Stimulated activated naive B cell treated with anti-CD40 and anti-IgM and Interleukin-4, amounts not matched to agents 10 μg/mL and 1 μg/mL and 100 μg/mL, for 72 hours (primary cell): Measurements from ENCODE around the gene BANP.

Experiments used
- ATAC-seq, 2 donors: fragments of 150-1000 bp; cut with Tn5 transposase; replicated peaks; 2 replicates each; pipeline ENCODE4 v1.10.0; 2021; ENCODE audit warnings: moderate library complexity in 1 of 2
- DNase-seq: peaks from one replicate; pipeline ENCODE4 v3.0.0; 2021
- H3K27ac Mint-ChIP-seq: one replicate; pipeline ENCODE4 v1.8.0; 2022; ENCODE audit warnings: mild to moderate bottlenecking, mixed read lengths
- H3K27me3 Mint-ChIP-seq, 2 donors: one replicate each; pipeline ENCODE4 v1.8.0; 2022; ENCODE audit warnings: mixed read lengths in 2 of 2
- H3K36me3 Mint-ChIP-seq, 2 donors: one replicate each; pipeline ENCODE4 v1.8.0; 2022; ENCODE audit warnings: mixed read lengths in 2 of 2, mild to moderate bottlenecking in 1 of 2
- H3K4me1 Mint-ChIP-seq, 2 donors: one replicate each; pipeline ENCODE4 v1.8.0; 2022; ENCODE audit warnings: mixed read lengths in 2 of 2, mild to moderate bottlenecking in 1 of 2
- H3K4me3 Mint-ChIP-seq, 2 donors: one replicate each; pipeline ENCODE4 v1.8.0; 2022; ENCODE audit warnings: mild to moderate bottlenecking in 2 of 2, mixed read lengths in 2 of 2, moderate library complexity in 1 of 2
- H3K9me3 Mint-ChIP-seq, 2 donors: one replicate each; pipeline ENCODE4 v1.8.0; 2022; ENCODE audit warnings: mixed read lengths in 2 of 2, mild to moderate bottlenecking in 1 of 2

Gene BANP

DNA sequence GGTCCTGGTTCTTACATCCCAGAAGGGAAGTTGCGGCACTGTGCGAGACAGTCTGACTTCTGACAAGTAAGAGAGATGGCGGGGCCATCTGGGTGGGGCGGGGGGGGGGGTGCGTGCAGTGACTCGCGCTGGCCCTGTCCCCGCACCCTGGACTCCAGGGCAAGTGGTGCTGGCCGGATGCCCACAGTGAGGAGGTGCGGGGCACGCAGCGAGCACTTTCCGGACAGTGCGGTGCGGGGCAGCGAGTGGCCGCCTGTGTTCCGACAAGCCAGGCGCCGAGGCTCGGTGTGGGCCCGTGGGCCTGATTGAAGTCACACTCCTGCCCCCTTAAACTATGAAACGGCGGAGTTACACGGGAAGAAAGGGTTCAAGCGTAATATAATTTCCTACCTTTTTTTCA lies 106.4 kb downstream of the BANP start:
- no peak for DNase-seq
- peaks cover 7 to 11% of the 10 kb centered on the region in 2 donors for H3K36me3 Mint-ChIP-seq
- H3K27ac Mint-ChIP-seq, result no peak overlapping the region
- no peaks in the 10 kb centered on the region for H3K27me3 Mint-ChIP-seq
- peaks cover 2 to 7% of the 10 kb centered on the region in 2 donors for H3K4me1 Mint-ChIP-seq
- ATAC-seq, result no peak
- H3K9me3 Mint-ChIP-seq, result no peaks in the 10 kb centered on the region
- H3K4me3 Mint-ChIP-seq, result no peak overlapping the region

DNA sequence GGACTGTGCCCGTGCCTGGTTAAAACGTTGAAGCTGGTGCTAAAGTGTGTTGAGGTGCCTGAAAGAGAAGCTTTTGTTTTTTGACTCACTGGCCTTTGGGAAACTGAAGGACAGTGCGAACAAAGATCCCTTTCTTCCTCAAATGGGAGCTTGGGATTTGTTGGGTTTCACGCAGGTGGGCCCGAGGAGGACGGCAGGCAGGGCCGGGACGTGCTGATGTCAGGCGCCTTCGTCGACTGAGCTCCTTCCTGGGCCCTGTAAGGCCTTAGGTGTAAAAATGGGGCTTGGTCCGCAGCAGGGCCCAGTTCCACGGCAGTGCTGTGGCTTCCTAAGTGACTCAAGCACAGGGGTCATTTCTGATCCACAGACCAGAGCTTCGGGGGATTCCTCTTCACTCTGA lies 106.9 kb downstream of the BANP start:
- Mint-ChIP-seq H3K27me3 (no peaks in the 10 kb centered on the region), H3K4me1 (peaks cover 2 to 7% of the 10 kb centered on the region in 2 donors), H3K4me3 (no peak overlapping the region), H3K9me3 (no peaks in the 10 kb centered on the region), H3K36me3 (peaks cover 7 to 11% of the 10 kb centered on the region in 2 donors), H3K27ac (no peak overlapping the region)
- ATAC-seq (no peak), DNase-seq (no peak)

DNA sequence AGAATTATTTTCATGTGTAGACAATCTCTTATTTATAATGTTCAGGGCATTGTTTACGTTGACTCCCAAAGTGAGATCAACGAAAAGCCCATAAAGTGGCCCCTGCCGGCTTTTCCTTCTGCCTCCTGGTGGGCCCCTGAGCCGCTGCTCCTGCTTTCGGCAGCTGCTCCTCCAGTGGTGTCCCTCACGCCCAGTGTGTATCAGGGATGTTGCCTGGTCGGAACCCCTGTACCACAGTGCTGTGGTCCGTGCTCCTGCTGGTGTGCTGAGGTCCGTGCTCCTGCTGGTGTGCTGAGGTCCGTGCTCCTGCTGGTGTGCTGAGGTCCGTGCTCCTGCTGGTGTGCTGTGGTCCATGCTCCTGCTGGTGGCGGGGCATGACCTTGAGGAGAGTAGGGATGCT lies 107.6 kb downstream of the BANP start:
- Mint-ChIP-seq H3K4me1 (peaks cover 2 to 7% of the 10 kb centered on the region in 2 donors), H3K4me3 (no peak overlapping the region), H3K27me3 (no peaks in the 10 kb centered on the region), H3K36me3 (peaks cover 12 to 16% of the 10 kb centered on the region in 2 donors), H3K9me3 (no peaks in the 10 kb centered on the region), H3K27ac (no peak overlapping the region)
- DNase-seq, result no peak
- no peak for ATAC-seq

DNA sequence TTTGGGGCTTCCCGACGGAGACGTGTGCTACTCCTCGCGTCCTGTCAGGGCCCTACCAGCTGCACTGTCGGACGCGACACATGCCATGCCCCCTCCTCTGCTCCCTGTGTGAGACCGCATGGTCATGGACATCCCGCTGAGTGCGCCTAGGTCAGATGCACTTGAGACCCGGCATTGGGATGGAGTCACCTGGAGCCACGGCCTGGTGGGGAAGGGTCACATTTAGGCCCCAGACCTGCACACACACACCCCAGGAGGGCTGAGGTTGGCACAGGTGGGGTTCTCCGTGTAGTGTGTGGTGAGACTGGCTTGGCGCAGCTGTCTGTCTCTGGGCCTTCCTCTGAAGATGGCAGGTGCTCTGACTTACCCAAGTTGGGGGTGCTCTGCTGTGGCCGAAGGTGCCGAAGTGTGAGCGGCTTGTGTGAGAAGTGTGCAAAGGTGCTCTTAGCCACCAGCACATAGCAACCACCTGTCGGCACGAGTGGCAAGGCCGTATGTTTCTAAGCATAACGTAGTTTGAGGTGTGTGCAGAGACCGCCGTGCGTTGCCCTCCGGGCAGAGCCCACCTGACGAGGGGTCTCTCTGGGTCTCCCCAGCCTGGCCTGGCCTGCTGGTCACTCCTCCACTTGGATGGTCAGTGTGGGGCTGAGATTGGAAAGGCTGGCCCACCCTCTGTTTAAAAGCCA lies 108.6 kb downstream of the BANP start:
- no peak overlapping the region for H3K4me3 Mint-ChIP-seq
- ATAC-seq, result no peak
- H3K36me3 Mint-ChIP-seq, result peaks cover 21 to 23% of the 10 kb centered on the region in 2 donors

DNA sequence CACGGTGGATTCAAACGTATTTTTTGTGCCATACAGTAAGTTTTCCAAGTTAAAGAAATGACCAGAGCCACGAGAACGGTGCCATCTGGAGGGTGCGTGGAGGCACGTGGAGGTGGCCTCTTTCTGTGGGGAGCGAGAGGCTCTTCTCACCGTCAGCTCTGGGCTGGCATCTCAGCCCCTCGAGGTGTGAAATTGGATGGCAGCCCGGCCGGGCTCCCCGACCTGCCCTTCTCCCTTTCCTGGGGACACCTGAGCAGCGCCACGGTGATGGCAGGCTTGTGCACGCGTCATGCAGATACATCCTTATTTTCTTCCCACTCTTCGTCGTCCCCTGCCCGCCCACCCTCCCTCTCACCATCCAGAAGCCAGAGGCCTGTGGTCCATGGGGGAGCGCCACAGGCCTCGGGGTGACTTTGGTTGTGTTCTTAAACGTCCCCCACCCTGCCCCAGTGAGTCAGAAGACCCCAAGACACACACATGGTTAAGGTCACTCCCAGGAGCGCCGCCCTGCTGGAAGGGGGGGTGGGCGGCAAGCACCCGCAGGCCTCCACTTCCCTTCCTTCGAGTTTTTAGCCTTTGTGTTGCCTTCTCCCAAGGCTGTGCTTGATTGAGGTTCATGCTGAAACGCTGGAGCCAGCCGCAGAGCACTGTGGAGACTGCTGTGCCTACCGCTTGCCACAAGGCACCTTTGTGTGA lies 109.4 kb downstream of the BANP start:
- peaks cover 26 to 29% of the 10 kb centered on the region in 2 donors for H3K36me3 Mint-ChIP-seq
- ATAC-seq (no peak), DNase-seq (no peak)
- H3K4me1 Mint-ChIP-seq, result peaks cover 4 to 7% of the 10 kb centered on the region in 2 donors
- H3K9me3 Mint-ChIP-seq, result no peaks in the 10 kb centered on the region
- no peak overlapping the region for H3K27ac Mint-ChIP-seq
- no peaks in the 10 kb centered on the region for H3K27me3 Mint-ChIP-seq
- no peak overlapping the region for H3K4me3 Mint-ChIP-seq

More for the DNA sequence above, 108.6 kb downstream of the BANP start:
- Mint-ChIP-seq H3K27me3 (no peaks in the 10 kb centered on the region), H3K4me1 (peaks cover 2 to 7% of the 10 kb centered on the region in 2 donors), H3K27ac (no peak overlapping the region), H3K9me3 (no peaks in the 10 kb centered on the region)
- DNase-seq, result no peak

DNA sequence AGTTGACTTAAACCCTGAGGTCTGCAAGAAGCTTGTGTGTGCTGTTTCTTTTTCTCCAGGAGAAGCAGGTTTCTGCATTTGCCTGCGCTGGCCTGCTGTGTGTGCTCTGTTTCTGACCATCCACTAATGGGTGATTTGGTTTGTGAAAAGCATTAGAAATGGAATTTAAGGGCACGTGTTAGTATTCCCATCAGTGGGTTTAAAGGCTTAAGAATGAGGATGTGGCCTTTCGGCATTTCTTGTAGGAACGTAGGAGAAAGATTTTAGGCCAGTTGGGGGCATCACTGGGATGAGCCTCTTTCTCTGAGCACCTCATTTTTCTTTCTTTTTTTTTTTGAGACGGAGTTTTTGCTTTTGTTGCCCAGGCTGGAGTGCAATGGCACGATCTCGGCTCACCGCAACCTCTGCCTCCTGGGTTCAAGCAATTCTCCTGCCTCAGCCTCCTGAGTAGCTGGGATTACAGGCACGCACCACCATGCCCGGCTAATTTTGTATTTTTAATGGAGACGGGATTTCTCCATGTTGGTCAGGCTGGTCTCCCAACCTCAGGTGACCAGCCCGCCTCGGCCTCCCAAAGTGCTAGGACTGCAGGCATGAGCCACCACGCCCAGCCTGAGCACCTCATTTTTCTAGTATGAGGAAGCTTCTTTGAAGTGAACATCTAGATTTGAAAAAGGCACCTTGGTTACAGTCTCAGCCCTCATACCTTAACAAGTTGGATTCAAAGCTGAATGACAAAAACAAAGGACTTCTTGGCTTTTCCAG lies 110.3 kb downstream of the BANP start:
- H3K27ac Mint-ChIP-seq, result no peak overlapping the region
- DNase-seq (no peak), ATAC-seq (no peak)
- H3K9me3 Mint-ChIP-seq, result no peaks in the 10 kb centered on the region
- no peaks in the 10 kb centered on the region for H3K27me3 Mint-ChIP-seq
- H3K4me1 Mint-ChIP-seq, result peaks cover under 1 to 4% of the 10 kb centered on the region in 2 donors
- no peak overlapping the region for H3K4me3 Mint-ChIP-seq
- H3K36me3 Mint-ChIP-seq, result peaks cover 26 to 32% of the 10 kb centered on the region in 2 donors

DNA sequence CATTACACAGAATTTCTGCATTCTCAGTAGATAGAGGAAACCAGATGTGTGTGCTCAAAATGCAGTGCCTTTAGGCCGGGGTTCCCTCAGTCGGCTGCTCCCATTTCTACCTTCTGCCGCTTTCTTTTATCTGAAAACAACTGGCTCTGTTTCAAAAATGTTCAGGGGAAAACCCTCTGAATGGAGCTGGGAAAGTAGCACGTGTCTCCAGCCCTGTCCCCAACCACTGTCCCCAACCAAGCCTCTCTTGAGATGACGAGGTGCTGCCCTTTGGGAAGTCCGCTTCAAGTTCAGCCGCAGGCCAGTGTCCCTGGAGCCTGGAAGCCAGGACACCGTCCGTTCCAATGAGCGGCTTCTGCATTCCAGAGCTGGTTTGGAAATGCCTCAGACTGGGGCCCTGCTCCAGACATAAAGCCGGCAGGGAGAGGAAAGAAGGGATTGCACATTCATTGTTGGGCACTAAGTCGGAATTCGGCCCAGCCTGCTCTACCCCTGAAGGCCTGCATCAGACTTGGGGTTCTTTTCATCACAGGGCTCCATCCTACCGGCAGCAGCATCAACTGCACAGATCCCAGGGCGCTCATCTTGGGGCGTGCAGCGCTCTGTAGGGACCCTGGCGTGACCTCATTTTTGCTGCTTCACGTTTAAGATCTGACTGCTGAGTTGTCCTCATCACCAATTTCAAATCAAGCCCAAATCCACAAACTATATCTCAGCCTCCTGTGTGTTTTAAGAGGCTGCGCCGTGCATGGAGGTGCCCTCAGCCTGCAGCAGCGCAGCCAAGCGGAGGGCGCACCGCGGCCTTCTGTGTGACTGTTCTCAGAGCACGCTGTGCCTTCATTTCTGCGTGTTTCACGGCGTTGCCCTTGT lies 111.3 kb downstream of the BANP start:
- Mint-ChIP-seq H3K27me3 (no peaks in the 10 kb centered on the region), H3K4me1 (peaks cover 11 to 12% of the 10 kb centered on the region in 2 donors), H3K36me3 (peaks cover 35 to 37% of the 10 kb centered on the region in 2 donors), H3K27ac (no peak overlapping the region), H3K4me3 (no peak overlapping the region), H3K9me3 (no peaks in the 10 kb centered on the region)
- no peak for DNase-seq
- no peak for ATAC-seq

DNA sequence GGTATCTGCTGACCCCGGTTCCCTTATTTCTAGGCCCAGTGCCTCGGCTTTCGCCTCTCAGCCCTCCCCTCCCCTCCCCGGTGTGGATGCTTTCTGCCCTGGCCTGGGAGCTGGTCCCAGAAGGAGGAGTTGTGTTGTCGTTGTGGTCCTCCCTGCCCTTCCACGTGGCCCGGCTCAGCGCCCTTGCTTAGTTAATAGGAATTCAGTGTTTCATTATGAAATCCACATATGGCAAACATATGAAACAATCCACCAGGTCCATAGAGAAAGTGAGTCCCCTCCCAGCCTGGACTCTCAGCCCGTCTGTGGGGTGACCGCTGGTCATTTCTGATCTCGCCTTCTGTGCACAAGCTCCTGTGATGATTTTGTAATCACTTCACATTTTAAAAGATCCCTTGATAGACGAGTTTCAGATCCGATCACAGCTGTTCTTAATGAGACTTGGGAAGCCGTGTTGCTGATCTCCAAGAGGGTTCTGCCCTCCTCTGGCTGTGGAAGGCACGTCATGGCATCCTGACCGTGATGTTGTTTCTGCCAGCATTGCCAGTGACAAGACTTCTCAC lies 112.1 kb downstream of the BANP start:
- DNase-seq (no peak), ATAC-seq (no peak)
- Mint-ChIP-seq H3K4me3 (no peak overlapping the region), H3K27me3 (no peaks in the 10 kb centered on the region), H3K27ac (no peak overlapping the region), H3K9me3 (no peaks in the 10 kb centered on the region), H3K36me3 (peaks cover 42% of the 10 kb centered on the region in 2 donors), H3K4me1 (peaks cover 18 to 19% of the 10 kb centered on the region in 2 donors)

DNA sequence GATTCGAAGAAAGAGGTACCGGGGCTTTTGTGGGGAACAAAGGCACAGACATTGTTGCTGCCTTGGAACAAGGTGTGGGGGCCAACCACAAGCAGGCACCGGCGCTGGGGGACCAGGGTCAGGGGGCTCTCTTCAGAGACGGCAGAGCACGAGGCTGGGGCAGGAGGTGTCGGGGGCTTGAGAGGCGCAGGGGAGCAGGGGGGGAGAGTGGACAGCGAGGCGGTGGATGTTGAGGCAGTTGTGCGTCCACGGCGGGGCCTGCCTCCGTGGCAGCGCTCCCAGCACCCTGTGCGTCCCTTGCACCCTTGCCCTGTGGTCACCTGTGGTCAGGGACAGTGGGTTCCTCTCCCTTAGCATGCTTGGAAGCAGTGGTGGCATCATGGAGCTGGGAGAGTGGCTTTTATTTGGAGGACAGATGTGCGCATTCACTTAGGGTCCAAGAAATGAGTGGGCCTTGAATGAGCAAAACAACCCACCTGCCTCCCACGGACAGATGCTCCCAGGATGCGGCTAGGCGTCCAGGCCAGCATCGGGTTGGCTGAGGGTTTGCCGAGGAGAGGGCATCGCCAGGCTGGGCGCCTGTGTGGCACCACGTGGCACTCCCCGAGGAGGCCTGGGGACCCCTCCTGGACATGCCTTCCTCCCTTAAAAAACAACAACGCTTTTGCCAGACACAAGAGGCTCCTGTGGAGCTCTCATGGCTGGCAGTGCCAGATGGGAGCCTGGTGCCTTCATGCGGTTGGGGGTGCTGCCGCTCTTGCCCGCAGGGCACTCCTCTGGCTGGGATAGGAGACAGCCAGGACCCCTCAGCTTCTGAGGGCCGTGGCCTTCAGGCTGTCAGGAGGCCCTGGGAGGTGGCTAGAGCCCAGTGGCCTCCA lies 113.0 kb downstream of the BANP start:
- H3K36me3 Mint-ChIP-seq, result peaks cover 44 to 46% of the 10 kb centered on the region in 2 donors
- H3K27ac Mint-ChIP-seq, result no peak overlapping the region
- ATAC-seq, result no peak
- DNase-seq, result no peak
- H3K4me3 Mint-ChIP-seq, result no peak overlapping the region
- H3K9me3 Mint-ChIP-seq, result no peaks in the 10 kb centered on the region
- H3K4me1 Mint-ChIP-seq, result peaks cover 27 to 28% of the 10 kb centered on the region in 2 donors
- H3K27me3 Mint-ChIP-seq, result no peaks in the 10 kb centered on the region

DNA sequence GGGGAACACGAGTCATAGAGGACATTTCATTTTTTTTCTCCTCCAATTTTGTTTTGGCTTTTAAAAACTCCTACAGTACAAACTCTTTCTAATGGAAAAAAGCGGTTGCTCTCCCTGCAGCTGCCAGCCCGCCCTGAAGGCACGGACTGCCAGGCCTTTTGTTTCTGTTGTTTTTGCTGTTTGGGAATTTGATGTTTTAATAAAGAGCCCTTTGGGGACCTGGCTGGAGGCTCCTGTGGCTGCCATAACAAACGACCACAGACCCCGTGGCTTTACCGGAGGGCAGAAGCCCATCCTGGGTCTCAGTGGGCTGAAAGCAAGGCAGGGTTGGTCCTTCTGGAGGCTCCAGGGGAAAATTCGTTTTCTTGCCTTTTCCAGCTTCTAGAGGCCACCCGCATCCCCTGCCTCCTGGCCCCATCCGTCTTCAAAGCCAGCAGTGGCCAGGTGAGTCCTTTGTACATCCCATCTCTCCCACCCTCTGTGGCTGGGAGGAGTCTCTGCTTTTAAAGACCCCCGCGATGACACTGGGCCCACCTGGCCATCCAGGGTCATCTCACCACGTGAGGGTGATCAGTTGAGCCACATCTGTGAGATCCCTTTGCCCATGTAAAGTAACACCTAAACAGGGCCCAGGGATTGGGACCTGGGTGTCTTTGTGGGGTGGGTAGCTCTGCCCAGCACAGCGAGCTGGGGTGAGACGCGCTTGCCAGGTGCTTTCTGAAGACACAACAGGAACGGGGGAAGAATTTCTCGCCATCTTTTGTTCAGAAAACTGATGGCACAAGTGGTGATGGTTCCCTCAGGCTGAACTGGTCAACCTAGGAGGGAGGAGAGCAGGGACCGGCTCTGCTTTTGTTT lies 113.9 kb downstream of the BANP start:
- DNase-seq (no peak), ATAC-seq (no peak)
- Mint-ChIP-seq H3K4me3 (no peak overlapping the region), H3K27ac (peak overlapping the region; percentile 88), H3K4me1 (peaks cover 34 to 37% of the 10 kb centered on the region in 2 donors), H3K36me3 (peaks cover 42 to 52% of the 10 kb centered on the region in 2 donors), H3K27me3 (no peaks in the 10 kb centered on the region), H3K9me3 (peaks cover 0 to 3% of the 10 kb centered on the region in 2 donors)

DNA sequence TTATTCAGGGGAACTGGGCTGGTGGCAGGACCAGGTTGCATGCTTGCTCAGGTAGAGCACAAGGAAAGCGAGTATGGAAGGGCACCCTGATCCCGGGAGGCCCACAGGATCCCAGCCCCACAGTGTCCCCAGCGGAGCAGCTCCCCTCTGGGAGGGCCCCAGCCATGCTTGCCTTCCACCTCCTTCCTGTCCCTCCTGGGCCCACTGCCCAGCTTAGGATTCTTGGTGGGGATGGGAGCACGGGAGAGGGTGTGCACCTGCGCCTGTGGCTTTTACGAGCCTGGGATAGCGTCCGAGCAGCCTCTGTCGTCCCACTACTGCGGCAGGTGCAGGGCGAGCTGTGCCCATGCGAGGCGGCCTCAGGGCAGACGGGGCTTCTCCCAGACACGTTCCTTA lies 114.5 kb downstream of the BANP start:
- Mint-ChIP-seq H3K4me3 (no peak overlapping the region), H3K36me3 (peaks cover 45 to 56% of the 10 kb centered on the region in 2 donors), H3K27me3 (no peaks in the 10 kb centered on the region), H3K4me1 (peaks cover 36 to 43% of the 10 kb centered on the region in 2 donors), H3K9me3 (peaks cover 0 to 3% of the 10 kb centered on the region in 2 donors), H3K27ac (peak overlapping the region; percentile 88)
- ATAC-seq (no peak), DNase-seq (no peak)

DNA sequence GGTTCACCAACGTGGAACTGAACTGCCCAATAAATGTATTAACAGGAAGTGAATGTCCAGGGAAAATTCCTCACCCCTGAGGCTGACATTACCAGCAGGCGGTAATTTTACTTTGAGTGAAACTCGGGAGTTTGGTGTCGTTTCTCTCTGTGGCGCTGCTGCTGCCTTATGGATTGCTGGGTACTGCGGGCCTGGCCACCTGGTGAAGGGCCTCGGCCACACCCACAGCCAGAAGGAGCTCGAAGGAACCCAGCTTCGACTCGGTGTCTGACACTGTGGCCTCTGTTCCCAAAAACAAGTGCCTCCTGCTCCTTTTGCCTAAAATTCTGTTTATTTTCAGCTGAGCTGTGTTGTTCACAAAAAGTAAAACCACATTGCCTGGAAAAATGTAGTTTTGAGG lies 115.0 kb downstream of the BANP start:
- ATAC-seq (no peak), DNase-seq (no peak)
- Mint-ChIP-seq H3K4me3 (no peak overlapping the region), H3K27me3 (no peaks in the 10 kb centered on the region), H3K9me3 (peaks cover 0 to 3% of the 10 kb centered on the region in 2 donors), H3K36me3 (peaks cover 45 to 56% of the 10 kb centered on the region in 2 donors), H3K4me1 (peaks cover 36 to 46% of the 10 kb centered on the region in 2 donors), H3K27ac (peak overlapping the region; percentile 31)
